CD14-positive monocyte (primary cell): Measurements from ENCODE around the gene TSHZ2. TPM values are rescaled to one million over a fixed set of nuclear protein-coding genes. Genes with fewer than 3 reads are reported as not detected.

ENCODE experiments used
- DNase-seq, 3 donors: peaks; one replicate each; pipeline ENCODE4 v3.0.0-alpha.2; 2011 to 2022
- H2AFZ ChIP-seq: 2 replicates; pipeline ENCODE4 v1.6.0; 2012; ENCODE audit warnings: mild to moderate bottlenecking, low read depth, low read length, inconsistent platforms; ENCODE audit not compliant: insufficient read depth, poor library complexity, severe bottlenecking
- H3K27ac ChIP-seq, 2 donors: 1 replicate in 1 of 2; 2 replicates in 1 of 2; pipeline ENCODE4 v1.5.1; 2012 to 2013; ENCODE audit warnings: low read length in 2 of 2, control low read depth in 1 of 2, inconsistent platforms in 1 of 2, low read depth in 1 of 2, mild to moderate bottlenecking in 1 of 2
- H3K27me3 ChIP-seq, 2 donors: one replicate each; pipeline versions ENCODE4 v1.6.0 to v1.6.1; 2011 to 2013; ENCODE audit warnings: low read length in 2 of 2; ENCODE audit not compliant: control insufficient read depth in 2 of 2, insufficient read depth in 2 of 2
- H3K36me3 ChIP-seq, 2 donors: replicated peaks in 1 of 2; 1 replicate in 1 of 2; 2 replicates in 1 of 2; pipeline versions ENCODE4 v1.5.1 to v1.6.1; 2012 to 2013; ENCODE audit warnings: low read length in 2 of 2, control low read depth in 1 of 2, inconsistent platforms in 1 of 2, mild to moderate bottlenecking in 1 of 2; ENCODE audit not compliant: insufficient read depth in 2 of 2, control insufficient read depth in 1 of 2
- H3K4me1 ChIP-seq, 2 donors: 1 replicate in 1 of 2; 2 replicates in 1 of 2; pipeline versions ENCODE4 v1.5.1 to v1.6.1; 2012 to 2013; ENCODE audit warnings: low read length in 2 of 2, control low read depth in 1 of 2, inconsistent platforms in 1 of 2, mild to moderate bottlenecking in 1 of 2, moderate library complexity in 1 of 2; ENCODE audit not compliant: insufficient read depth in 2 of 2, control insufficient read depth in 1 of 2
- H3K4me2 ChIP-seq: replicated peaks from 2 replicates; pipeline ENCODE3; 2012; ENCODE audit warnings: low read length, moderate library complexity, mild to moderate bottlenecking; ENCODE audit not compliant: poor library complexity, severe bottlenecking; ENCODE audit errors: extremely low read depth
- H3K4me3 ChIP-seq, 3 experiments: fragments of 200-600 bp in 1 of 3; sonication (generic) in 1 of 3; replicated peaks in 1 of 3; 1 replicate in 2 of 3; 2 replicates in 1 of 3; pipeline ENCODE4 v1.5.1; 2011 to 2013; ENCODE audit warnings: low read length in 3 of 3, mild to moderate bottlenecking in 3 of 3, control low read depth in 2 of 3, low read depth in 2 of 3, inconsistent platforms in 1 of 3, moderate library complexity in 1 of 3
- H3K79me2 ChIP-seq: 2 replicates; pipeline ENCODE4 v1.6.0; 2012; ENCODE audit warnings: mild to moderate bottlenecking, control low read depth, inconsistent platforms, low read length, moderate library complexity; ENCODE audit not compliant: insufficient read depth
- H3K9ac ChIP-seq: 2 replicates; pipeline ENCODE4 v1.6.0; 2017; ENCODE audit warnings: low read length, mild to moderate bottlenecking; ENCODE audit not compliant: insufficient read depth, poor library complexity, severe bottlenecking
- H3K9me3 ChIP-seq, 2 donors: replicated peaks in 1 of 2; 1 replicate in 1 of 2; 2 replicates in 1 of 2; pipeline versions ENCODE4 v1.5.1 to v1.6.1; 2012 to 2013; ENCODE audit warnings: low read length in 2 of 2, control low read depth in 1 of 2; ENCODE audit not compliant: control insufficient read depth in 1 of 2, insufficient read depth in 1 of 2
- H4K20me1 ChIP-seq: 2 replicates; pipeline ENCODE4 v1.6.0; 2012; ENCODE audit warnings: mild to moderate bottlenecking, low read length, control low read depth, moderate library complexity; ENCODE audit not compliant: insufficient read depth
- H3K27ac Mint-ChIP-seq, 7 donors: one replicate each; pipeline ENCODE4 v1.8.0; 2020; ENCODE audit warnings: mild to moderate bottlenecking in 7 of 7, mixed read lengths in 7 of 7, moderate library complexity in 6 of 7, inconsistent platforms in 2 of 7
- H3K27me3 Mint-ChIP-seq, 3 donors: one replicate each; pipeline ENCODE4 v1.8.0; 2021 to 2022; ENCODE audit warnings: low read depth in 3 of 3, mild to moderate bottlenecking in 3 of 3, mixed read lengths in 3 of 3, moderate library complexity in 3 of 3, inconsistent platforms in 1 of 3
- H3K36me3 Mint-ChIP-seq, 2 donors: one replicate each; pipeline ENCODE4 v1.8.0; 2020; ENCODE audit warnings: mixed read lengths in 2 of 2, inconsistent platforms in 1 of 2, mild to moderate bottlenecking in 1 of 2
- H3K4me1 Mint-ChIP-seq: one replicate; pipeline ENCODE4 v1.8.0; 2020; ENCODE audit warnings: mild to moderate bottlenecking, mixed read lengths
- H3K4me3 Mint-ChIP-seq, 2 donors: one replicate each; pipeline ENCODE4 v1.8.0; 2020; ENCODE audit warnings: mild to moderate bottlenecking in 2 of 2, mixed read lengths in 2 of 2, moderate library complexity in 1 of 2
- H3K9me3 Mint-ChIP-seq, 7 donors: one replicate each; pipeline ENCODE4 v1.8.0; 2020 to 2022; ENCODE audit warnings: mixed read lengths in 7 of 7, mild to moderate bottlenecking in 6 of 7, moderate library complexity in 6 of 7, inconsistent platforms in 2 of 7
- CTCF ChIP-seq: fragments of 200-600 bp; IDR thresholded peaks from one replicate; pipeline ENCODE4 v1.8.0; 2022; ENCODE audit warnings: antibody characterized with exemption, mild to moderate bottlenecking
- WGBS: methylation state at CpG from one replicate; pipeline ENCODE4 v1.1.5; 2013; ENCODE audit warnings: missing lambda C conversion rate; ENCODE audit not compliant: insufficient coverage; 5-methylcytosine and 5-hydroxymethylcytosine counted together
- intact Hi-C, 2 donors: fragments of 100-400 bp; cut with micrococcal nuclease; formaldehyde crosslinking; loops; one replicate each; pipeline versions ENCODE4 v1.15.0 to v1.15.1; 2023
- polyA plus RNA-seq, 3 donors: library from polyadenylated mRNA; depleted of rRNA in 1 of 3; unstranded in 2 of 3; stranded (reverse) in 1 of 3; fragments of 300-500 nt in 2 of 3; fragments of >200 nt in 1 of 3; fragmentation: Illumina TruSeq in 2 of 3; gene quantifications; 1 replicate in 2 of 3; 2 replicates in 1 of 3; pipeline ENCODE4 v1.2.3, GENCODE V29; 2012 to 2021

Gene TSHZ2
- polyA plus RNA-seq, 3 donors = not detected

GRCh38 chr20:53262365-53262764, 290.2 kb downstream of the TSHZ2 start:
- H4K20me1 ChIP-seq = no peaks in the 10 kb centered on the region
- H3K4me2 ChIP-seq = no peak overlapping the region
- intact Hi-C loops = no loop called here
- H2AFZ ChIP-seq = no peak overlapping the region
- Mint-ChIP-seq H3K27ac (no peak overlapping the region), H3K36me3 (no peaks in the 10 kb centered on the region), H3K9me3 (peaks cover 0 to 2% (median 0%) of the 10 kb centered on the region in 7 donors), H3K4me3 (no peak overlapping the region), H3K27me3 (peaks cover 0 to 12% (median 2%) of the 10 kb centered on the region in 3 donors), H3K4me1 (no peaks in the 10 kb centered on the region)
- no peaks in the 10 kb centered on the region for H3K36me3 ChIP-seq
- no peak overlapping the region for H3K4me3 ChIP-seq
- no peaks in the 10 kb centered on the region for H3K27me3 ChIP-seq
- H3K9me3 ChIP-seq = no peaks in the 10 kb centered on the region
- no peaks in the 10 kb centered on the region for H3K4me1 ChIP-seq
- no peak overlapping the region for H3K27ac ChIP-seq
- 90% methylated on average over 3 of the region's 7 CpGs for WGBS
- no peak for DNase-seq
- H3K9ac ChIP-seq = no peak overlapping the region
- H3K79me2 ChIP-seq = no peaks in the 10 kb centered on the region
- TF ChIP-seq CTCF = no peak

DNA sequence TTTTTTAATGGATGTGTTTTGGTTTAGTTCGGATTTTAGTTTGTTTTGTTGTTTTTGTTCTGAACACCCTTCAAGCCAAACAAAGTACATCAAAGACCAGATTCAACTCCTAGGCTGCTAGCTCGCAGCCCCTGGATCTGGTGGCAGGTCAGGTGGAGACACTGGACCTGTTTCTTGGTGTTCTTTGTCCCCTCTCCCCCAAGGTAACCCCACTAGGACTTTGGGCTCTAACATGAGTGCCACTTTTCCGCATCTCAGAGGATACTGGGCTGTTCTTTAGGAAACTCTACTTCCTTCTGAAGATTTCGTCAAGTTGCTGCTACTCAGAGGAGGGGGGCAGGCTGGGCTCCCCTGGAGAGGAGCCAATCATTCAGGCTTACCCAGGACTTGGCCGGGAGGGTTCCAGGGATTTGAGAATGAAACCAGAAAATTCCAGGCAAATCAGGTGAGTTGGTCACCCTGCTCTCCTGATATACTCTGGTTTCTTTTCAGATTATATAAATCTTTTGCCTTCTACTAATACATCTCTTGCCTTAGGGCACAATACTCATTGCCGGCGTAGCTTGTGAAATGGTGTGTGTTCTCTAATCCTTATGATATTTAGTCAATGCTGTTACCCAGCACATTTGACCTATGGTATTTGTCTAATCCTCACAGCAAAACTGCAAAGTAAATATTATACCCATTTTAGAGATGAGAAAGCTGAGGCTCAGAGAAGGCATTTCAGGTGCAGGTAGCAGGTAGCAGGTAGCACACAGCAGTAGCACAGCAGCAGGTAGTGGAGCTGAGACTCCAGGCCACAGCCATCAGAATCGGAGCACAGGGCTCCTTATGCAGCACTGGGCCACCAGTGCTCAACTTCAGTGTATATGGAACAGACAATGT, 291.6 kb downstream of the TSHZ2 start:
- Histone ChIP-seq H2AFZ (no peak overlapping the region), H3K4me1 (no peaks in the 10 kb centered on the region), H3K36me3 (no peaks in the 10 kb centered on the region), H3K9me3 (no peaks in the 10 kb centered on the region), H3K27ac (no peak overlapping the region), H3K27me3 (no peaks in the 10 kb centered on the region), H3K4me3 (no peak overlapping the region), H4K20me1 (no peaks in the 10 kb centered on the region), H3K9ac (no peak overlapping the region), H3K79me2 (no peaks in the 10 kb centered on the region), H3K4me2 (no peak overlapping the region)
- Mint-ChIP-seq H3K27me3 (peaks cover 2 to 10% (median 2%) of the 10 kb centered on the region in 3 donors), H3K4me1 (no peaks in the 10 kb centered on the region), H3K4me3 (no peak overlapping the region), H3K36me3 (no peaks in the 10 kb centered on the region), H3K9me3 (peaks cover 0 to 1% (median 0%) of the 10 kb centered on the region in 7 donors), H3K27ac (no peak overlapping the region)
- no peak for TF ChIP-seq CTCF
- DNase-seq = no peak
- 72% methylated on average over 4 of the region's 8 CpGs for WGBS
- intact Hi-C loops = no loop called here
